HepG2 (cell line): ENCODE measurements around the gene CYP11A1. TPM values are rescaled to one million over a fixed set of nuclear protein-coding genes. Genes with fewer than 3 reads are reported as not detected.

Source experiments
- ATM ChIP-seq: fragments of 450-650 bp; IDR thresholded peaks from 2 replicates; pipeline ENCODE4 v1.7.1; 2017; ENCODE audit warnings: mild to moderate bottlenecking, borderline replicate concordance
- DMAP1 ChIP-seq: IDR thresholded peaks from 2 replicates; pipeline ENCODE4 v1.6.1; 2016
- FOSL2 ChIP-seq: sonication (generic); formaldehyde crosslinking; IDR thresholded peaks from 2 replicates; pipeline ENCODE4 v1.4.0; 2020; ENCODE audit warnings: missing genetic modification reagents
- GLI4 ChIP-seq: sonication (generic); formaldehyde crosslinking; IDR thresholded peaks from 2 replicates; pipeline ENCODE4 v1.5.1; 2020; ENCODE audit warnings: missing genetic modification reagents, mild to moderate bottlenecking, moderate library complexity, borderline replicate concordance
- KAT8 ChIP-seq: IDR thresholded peaks from 2 replicates; pipeline ENCODE4 v1.6.1; 2016; ENCODE audit warnings: missing genetic modification reagents, missing compliant biosample characterization
- KMT2B ChIP-seq: IDR thresholded peaks from 2 replicates; pipeline ENCODE4 v1.6.1; 2016; ENCODE audit warnings: missing genetic modification reagents, missing compliant biosample characterization
- RFXAP ChIP-seq: sonication (generic); formaldehyde crosslinking; IDR thresholded peaks from 2 replicates; pipeline ENCODE4 v1.4.0; 2020; ENCODE audit warnings: missing genetic modification reagents, borderline replicate concordance
- SIN3B ChIP-seq: fragments of 150-350 bp; IDR thresholded peaks from 2 replicates; pipeline ENCODE4 v1.6.1; 2014; ENCODE audit warnings: low read length
- TCF12 ChIP-seq, 2 experiments: fragments of 450-650 bp in 1 of 2; sonication (generic) in 1 of 2; formaldehyde crosslinking in 1 of 2; IDR thresholded peaks; 2 replicates each; pipeline versions ENCODE4 v1.6.1 to v1.8.0; 2017 to 2022; ENCODE audit warnings: antibody characterized with exemption in 1 of 2, mild to moderate bottlenecking in 1 of 2, missing genetic modification reagents in 1 of 2, moderate library complexity in 1 of 2
- ZNF101 ChIP-seq: sonication (generic); formaldehyde crosslinking; IDR thresholded peaks from 2 replicates; pipeline ENCODE4 v1.4.0; 2020; ENCODE audit warnings: mild to moderate bottlenecking, low read depth, missing genetic modification reagents, borderline replicate concordance
- ZNF20 ChIP-seq: sonication (generic); formaldehyde crosslinking; IDR thresholded peaks from 2 replicates; pipeline ENCODE4 v1.4.0; 2020; ENCODE audit warnings: mild to moderate bottlenecking, moderate library complexity, missing genetic modification reagents
- ZNF276 ChIP-seq: sonication (generic); formaldehyde crosslinking; IDR thresholded peaks from 2 replicates; pipeline ENCODE4 v1.4.0; 2020; ENCODE audit warnings: mild to moderate bottlenecking, low read depth, missing genetic modification reagents
- ZNF512B ChIP-seq: sonication (generic); formaldehyde crosslinking; IDR thresholded peaks from 2 replicates; pipeline ENCODE4 v1.5.1; 2020; ENCODE audit warnings: missing genetic modification reagents, mild to moderate bottlenecking, borderline replicate concordance
- ZNF614 ChIP-seq: IDR thresholded peaks from 2 replicates; pipeline ENCODE4 v1.6.1; 2018; ENCODE audit warnings: missing biosample characterization, missing genetic modification reagents, inconsistent platforms, borderline replicate concordance
- polyA plus RNA-seq, 8 experiments: library from polyadenylated mRNA; depleted of rRNA in 3 of 8; stranded (reverse) in 7 of 8; unstranded in 1 of 8; fragments of >200 nt; fragmentation: Illumina TruSeq in 4 of 8; extraction: Trizol in 4 of 8; gene quantifications; 2 replicates each; pipeline versions ENCODE4 v1.2.1 to v1.2.3, GENCODE V29; 2011 to 2016; ENCODE audit warnings: low read depth in 4 of 8, missing spikeins in 1 of 8, mixed read lengths in 1 of 8; ENCODE audit not compliant: insufficient read depth in 1 of 8
- total RNA-seq, 5 experiments: library from RNA; depleted of rRNA; stranded (reverse); fragments of >200 nt; fragmentation: Illumina TruSeq; extraction: Trizol; gene quantifications; 2 replicates each; pipeline ENCODE4 v1.2.3, GENCODE V29; 2016; ENCODE audit warnings: low read depth in 1 of 5
- TF ChIP-seq, protein P1 (sequence below), 2 experiments: IDR thresholded peaks; 2 replicates each; pipeline ENCODE4 v1.6.1; 2011 to 2012; ENCODE audit warnings: low read length in 2 of 2, borderline replicate concordance in 1 of 2, low read depth in 1 of 2, mild to moderate bottlenecking in 1 of 2, moderate library complexity in 1 of 2
- TF ChIP-seq, protein P2 (sequence below): sonication (generic); formaldehyde crosslinking; IDR thresholded peaks from 2 replicates; pipeline ENCODE4 v1.8.0; 2022; ENCODE audit warnings: mild to moderate bottlenecking, missing genetic modification reagents, moderate library complexity

The CYP11A1 gene
- total and polyA plus RNA-seq, 2 of the 13 experiments (the other 11 are each of a cell fraction or from before 2014, with no cell fraction given): 0.66 to 0.92 TPM

- TF ChIP-seq ZNF276 (no peak), ZNF20 (CRISPR knock-in tag) (no peak), GLI4 (CRISPR knock-in tag) (no peak), RFXAP (CRISPR knock-in tag) (no peak), TCF12 (IDR thresholded peaks at IDR 0.05) (no peak), TCF12 (CRISPR knock-in tag; IDR thresholded peaks at IDR 0.05) (no peak), ZNF101 (CRISPR knock-in tag) (no peak), DMAP1 (CRISPR knock-in tag) (no peak), SIN3B (no peak), KAT8 (peak; percentile 55; the same call in 1 of the 2 replicates), ZNF614 (CRISPR knock-in tag) (peak; percentile 25; the same call in 1 of the 2 replicates), KMT2B (peak; percentile 42; the same call in 1 of the 2 replicates), ZNF512B (no peak), ATM (no peak), FOSL2 (peak; percentile 28; the same call in 1 of the 2 replicates)
- TF ChIP-seq, protein P1, sequence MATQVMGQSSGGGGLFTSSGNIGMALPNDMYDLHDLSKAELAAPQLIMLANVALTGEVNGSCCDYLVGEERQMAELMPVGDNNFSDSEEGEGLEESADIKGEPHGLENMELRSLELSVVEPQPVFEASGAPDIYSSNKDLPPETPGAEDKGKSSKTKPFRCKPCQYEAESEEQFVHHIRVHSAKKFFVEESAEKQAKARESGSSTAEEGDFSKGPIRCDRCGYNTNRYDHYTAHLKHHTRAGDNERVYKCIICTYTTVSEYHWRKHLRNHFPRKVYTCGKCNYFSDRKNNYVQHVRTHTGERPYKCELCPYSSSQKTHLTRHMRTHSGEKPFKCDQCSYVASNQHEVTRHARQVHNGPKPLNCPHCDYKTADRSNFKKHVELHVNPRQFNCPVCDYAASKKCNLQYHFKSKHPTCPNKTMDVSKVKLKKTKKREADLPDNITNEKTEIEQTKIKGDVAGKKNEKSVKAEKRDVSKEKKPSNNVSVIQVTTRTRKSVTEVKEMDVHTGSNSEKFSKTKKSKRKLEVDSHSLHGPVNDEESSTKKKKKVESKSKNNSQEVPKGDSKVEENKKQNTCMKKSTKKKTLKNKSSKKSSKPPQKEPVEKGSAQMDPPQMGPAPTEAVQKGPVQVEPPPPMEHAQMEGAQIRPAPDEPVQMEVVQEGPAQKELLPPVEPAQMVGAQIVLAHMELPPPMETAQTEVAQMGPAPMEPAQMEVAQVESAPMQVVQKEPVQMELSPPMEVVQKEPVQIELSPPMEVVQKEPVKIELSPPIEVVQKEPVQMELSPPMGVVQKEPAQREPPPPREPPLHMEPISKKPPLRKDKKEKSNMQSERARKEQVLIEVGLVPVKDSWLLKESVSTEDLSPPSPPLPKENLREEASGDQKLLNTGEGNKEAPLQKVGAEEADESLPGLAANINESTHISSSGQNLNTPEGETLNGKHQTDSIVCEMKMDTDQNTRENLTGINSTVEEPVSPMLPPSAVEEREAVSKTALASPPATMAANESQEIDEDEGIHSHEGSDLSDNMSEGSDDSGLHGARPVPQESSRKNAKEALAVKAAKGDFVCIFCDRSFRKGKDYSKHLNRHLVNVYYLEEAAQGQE (IDR thresholded peaks at IDR 0.05; ENCODE audit: borderline replicate concordance in 1 of 2, low read depth in 1 of 2, low read length in 2 of 2): no peak
- TF ChIP-seq, protein P2, sequence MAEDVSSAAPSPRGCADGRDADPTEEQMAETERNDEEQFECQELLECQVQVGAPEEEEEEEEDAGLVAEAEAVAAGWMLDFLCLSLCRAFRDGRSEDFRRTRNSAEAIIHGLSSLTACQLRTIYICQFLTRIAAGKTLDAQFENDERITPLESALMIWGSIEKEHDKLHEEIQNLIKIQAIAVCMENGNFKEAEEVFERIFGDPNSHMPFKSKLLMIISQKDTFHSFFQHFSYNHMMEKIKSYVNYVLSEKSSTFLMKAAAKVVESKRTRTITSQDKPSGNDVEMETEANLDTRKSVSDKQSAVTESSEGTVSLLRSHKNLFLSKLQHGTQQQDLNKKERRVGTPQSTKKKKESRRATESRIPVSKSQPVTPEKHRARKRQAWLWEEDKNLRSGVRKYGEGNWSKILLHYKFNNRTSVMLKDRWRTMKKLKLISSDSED (CRISPR knock-in tag): no peak
Observed at GRCh38 chr15:74382004-74382816, 14.8 kb upstream of the CYP11A1 start (continued).
